ENCODE measurements around the gene MTRF1.

The MTRF1 gene, protein sequence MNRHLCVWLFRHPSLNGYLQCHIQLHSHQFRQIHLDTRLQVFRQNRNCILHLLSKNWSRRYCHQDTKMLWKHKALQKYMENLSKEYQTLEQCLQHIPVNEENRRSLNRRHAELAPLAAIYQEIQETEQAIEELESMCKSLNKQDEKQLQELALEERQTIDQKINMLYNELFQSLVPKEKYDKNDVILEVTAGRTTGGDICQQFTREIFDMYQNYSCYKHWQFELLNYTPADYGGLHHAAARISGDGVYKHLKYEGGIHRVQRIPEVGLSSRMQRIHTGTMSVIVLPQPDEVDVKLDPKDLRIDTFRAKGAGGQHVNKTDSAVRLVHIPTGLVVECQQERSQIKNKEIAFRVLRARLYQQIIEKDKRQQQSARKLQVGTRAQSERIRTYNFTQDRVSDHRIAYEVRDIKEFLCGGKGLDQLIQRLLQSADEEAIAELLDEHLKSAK

DNA sequence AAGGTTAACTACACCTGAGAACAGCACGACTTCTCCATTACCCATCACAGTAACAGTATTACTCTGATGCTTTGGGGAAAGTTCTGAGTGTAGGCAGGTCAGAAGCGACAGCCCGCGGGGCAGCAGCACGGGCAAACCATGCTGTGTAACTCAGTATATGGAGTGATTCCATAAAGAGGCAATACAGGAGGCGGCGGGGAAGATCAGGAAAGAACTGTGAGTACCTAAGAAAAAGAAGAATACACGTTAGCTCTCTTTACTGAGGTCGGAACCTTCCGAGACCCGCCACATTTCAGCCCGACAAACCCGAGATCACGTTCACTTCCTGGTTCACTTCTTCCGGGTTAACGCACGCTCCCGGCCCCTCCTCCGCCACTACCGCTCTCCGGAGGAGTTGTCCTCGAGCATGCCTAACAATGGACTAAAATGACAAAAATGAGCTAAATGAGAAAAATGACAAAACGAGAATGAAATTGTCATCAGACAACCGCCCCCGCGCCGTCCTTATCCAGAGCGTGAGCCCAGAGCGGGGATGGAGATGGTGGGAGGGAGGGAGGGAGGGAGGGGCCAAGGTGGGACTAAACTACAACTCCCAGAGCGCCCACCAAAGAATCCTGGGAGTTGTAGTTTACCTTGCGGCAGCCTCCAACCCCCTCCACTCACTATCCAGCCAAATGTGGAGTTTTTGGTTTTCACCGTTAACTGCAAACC lies at the start of gene MTRF1:
Gene MTRF1, minus strand, starts transcription at position 316 of the 711 bp plus-strand sequence. CDS start 2,669 bp downstream, outside the sequence.
- DNase-seq (ENCODE audit: low spot score) = peak; percentile 74

- no peak for DNase-seq (ENCODE audit: low spot score)
Observed at GRCh38 chr13:41313117-41313516, 49.7 kb upstream of the MTRF1 start.

- no peak for DNase-seq (ENCODE audit: low spot score)
Observed at GRCh38 chr13:41312176-41312500, 48.8 kb upstream of the MTRF1 start.

DNA sequence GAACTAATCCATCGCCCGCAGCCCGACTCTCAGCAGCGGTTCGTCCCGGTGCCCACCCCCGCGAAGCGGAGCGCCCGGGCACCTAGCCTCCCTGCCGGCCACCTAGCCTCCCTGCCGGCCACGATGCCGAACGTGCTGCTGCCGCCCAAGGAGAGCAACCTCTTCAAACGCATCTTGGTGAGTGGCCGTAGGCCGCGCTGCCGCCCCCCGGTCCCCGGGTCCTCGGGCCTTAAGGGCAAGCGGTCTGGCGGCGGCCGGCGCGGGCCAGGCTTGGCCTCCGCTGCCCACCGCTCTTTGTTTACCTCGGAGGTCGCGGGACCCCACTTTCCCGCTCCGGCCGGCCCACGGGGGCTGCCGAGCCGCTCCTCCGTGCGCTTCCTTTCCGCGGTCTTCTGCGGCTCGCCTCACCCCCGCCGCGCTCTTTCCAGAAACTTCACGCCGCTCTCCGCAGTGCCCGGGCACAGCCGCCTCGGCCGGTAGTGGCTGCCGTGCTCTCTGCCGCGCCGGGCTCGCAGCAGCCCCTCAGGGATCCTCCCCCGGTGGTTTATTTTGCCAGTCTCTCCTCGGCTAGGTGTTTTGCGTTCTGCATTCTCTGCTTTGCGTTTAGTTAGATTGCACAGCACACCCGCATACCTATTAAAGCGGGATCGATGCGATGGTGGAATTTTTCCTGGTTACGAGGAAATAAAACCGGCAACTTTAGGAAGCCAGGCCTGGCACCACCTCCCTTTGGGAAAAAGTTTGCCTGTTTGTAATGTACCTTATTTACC lies 48.2 kb upstream of the MTRF1 start:
- peak; percentile 46 for DNase-seq (ENCODE audit: low spot score)

GRCh38 chr13:41310963-41311405 lies 47.6 kb upstream of the MTRF1 start, which contains the start of gene NAA16:
NAA16 (plus strand) TSS chr13:41311267; CDS start chr13:41311529, 262 bp downstream.
- peak; percentile 94 for DNase-seq (ENCODE audit: low spot score)

GRCh38 chr13:41307884-41308640 lies 44.7 kb upstream of the MTRF1 start:
- DNase-seq (ENCODE audit: low spot score) = no peak

- DNase-seq (ENCODE audit: low spot score) = no peak
Observed at GRCh38 chr13:41306271-41307145, 43.1 kb upstream of the MTRF1 start.

- DNase-seq (ENCODE audit: low spot score) = no peak
Observed at GRCh38 chr13:41304551-41304950, 41.2 kb upstream of the MTRF1 start.

DNA sequence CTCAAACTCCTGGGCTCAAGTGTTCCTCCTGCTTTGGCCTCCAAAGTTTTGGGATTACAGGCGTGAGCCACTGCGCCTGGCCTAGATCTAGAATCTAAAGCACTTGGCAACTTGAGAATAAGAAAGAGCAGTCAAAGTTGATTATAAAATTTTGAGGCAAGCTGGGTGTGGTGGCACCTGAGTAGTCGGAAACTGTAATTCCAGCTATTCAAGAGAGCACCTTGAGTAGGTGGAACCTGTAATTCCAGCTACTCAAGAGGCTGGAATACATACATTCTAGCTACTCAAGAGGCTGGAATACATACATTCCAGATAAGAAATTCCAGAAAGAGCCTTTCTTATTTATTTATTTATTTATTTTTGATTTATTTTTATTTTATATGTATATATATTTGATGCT lies 39.4 kb upstream of the MTRF1 start:
- no peak for DNase-seq (ENCODE audit: low spot score)

- no peak for DNase-seq (ENCODE audit: low spot score)
Observed at GRCh38 chr13:41299316-41300094, 36.1 kb upstream of the MTRF1 start.

DNA sequence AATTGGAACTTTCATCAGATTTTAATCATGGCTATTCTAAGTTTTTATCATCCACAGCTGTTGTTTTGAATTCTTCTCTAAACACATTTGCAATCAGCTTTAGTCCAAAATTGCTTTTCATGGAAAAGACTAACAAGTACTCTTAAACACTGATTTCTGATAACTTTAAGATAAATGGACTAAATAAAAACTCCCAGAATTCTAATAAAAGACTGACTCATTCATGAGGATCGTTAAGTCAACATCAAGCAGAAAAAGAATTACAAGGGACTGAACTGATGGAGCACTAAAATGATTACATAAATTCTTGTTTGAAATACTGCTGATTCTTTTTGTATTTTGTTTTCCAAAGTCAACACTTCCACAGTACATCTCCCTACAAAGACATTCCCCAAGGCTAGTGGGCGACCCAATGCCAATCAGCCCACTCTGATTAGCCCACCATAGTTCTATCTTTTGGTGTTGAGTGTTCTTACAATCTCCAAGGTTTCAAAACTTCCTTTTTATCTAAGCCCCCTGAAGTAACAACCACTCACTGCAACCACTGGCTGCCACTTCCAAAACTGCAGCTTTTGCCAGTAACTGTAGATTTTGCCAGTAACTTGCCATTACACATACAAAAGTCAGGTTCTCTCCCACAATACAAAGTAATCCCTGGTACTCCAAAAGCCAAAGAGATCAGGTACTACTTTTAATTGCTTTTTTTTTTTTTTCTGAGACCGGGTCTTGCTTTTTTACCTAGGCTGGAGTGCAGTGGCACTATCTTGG lies 33.7 kb upstream of the MTRF1 start:
- no peak for DNase-seq (ENCODE audit: low spot score)

GRCh38 chr13:41295973-41296372 lies 32.6 kb upstream of the MTRF1 start:
- no peak for DNase-seq (ENCODE audit: low spot score)

- no peak for DNase-seq (ENCODE audit: low spot score)
Observed at GRCh38 chr13:41294914-41295313, 31.5 kb upstream of the MTRF1 start.

- DNase-seq (ENCODE audit: low spot score) = no peak
Observed at GRCh38 chr13:41293272-41293671, 29.9 kb upstream of the MTRF1 start.

DNA sequence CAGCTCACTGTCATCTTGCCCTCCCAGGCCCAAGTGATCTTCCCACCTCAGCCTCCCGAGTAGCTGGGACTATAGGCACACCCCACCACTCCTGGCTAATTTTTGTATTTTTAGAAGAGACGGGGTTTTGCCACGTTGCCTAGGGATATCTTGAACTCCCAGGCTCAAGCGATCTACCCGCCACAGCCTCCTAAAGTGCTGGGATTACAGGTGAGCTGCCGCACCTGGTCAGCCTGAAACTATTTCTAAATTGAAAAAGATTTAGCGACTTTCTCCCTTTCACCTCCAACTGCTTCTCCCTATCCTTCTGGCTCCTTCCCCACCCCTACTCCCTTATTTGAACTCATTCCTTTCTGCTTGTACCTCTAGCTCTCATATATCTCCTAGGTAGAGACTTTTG lies 27.9 kb upstream of the MTRF1 start:
- no peak for DNase-seq (ENCODE audit: low spot score)

DNA sequence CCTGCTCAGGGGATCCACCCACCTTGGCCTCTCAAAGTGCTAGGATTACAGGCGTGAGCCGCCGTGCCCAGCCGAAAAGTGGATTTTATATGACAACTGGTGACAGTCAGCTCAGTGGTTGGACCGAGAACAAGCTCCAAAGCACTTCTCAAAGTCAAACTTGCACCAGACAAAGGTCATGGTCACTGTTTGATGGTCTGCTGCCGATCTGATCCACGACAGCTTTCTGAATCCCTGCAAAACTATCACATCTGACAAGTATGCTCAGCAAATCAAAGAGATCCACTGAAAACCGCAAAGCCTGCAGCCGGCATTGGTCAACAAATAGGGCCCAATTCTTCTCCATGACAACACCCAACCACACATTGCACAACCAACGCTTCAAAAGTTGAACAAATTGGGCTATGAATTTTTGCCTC lies 26.1 kb upstream of the MTRF1 start:
- DNase-seq (ENCODE audit: low spot score) = no peak

DNA sequence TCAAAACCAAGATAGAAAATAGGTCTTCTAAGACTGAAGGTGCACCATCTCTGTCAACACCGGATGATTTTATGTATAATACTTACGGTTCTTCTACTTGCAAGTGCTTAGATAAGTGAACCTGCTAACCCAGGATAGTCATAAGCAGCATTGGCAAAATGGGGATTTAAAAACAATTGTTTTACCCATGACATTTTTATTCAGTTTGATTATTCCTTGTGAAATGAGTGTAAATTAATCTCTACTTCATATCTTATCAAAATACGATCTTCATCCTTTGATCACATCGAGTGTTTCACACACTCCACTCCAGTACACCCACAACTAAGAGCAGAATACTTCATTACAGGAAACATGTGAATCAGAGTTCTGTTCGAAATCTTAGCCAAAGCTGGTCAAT lies 23.0 kb upstream of the MTRF1 start:
- peak; percentile 42 for DNase-seq (ENCODE audit: low spot score)

DNA sequence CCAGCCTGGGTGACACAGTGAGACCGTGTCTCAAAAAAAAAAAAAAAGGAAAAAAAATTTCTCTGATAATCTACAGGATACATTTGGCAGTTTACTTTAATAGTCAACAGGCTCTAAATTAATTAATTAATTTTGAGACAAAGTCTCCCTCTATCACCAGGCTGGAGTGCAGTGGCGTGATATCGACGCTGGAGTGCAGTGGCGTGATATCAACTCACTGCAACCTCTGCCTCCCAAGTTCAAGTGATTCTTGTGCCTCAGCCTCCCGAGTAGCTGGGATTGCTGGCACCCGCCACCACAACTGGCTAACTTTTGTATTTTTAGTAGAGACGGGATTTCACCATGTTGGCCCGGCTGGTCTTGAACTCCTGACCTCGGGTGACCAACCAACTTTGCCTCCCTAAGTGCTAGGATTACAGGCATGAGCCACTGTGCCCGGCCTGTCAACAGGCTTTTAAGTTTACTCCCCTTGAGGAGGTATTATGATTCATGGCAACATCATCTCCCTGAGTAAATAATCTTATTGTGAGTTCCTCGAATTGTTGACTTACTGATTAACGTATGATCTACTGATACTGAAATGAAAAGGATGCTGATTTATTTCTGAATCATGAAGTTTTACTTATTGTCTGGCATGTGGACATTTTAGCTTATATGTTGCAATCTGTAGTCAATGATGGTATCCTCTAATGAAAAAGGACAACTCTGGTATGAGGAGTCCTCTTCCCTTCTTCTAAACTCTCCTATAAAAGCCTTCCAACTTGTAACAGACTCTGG lies 21.3 kb upstream of the MTRF1 start:
- no peak for DNase-seq (ENCODE audit: low spot score)

All from CD4-positive, alpha-beta T cell treated with Interleukin-6 at 100 ng/mL for 8 hours (primary cell).